Epithelial cell of alveolus of lung (primary cell): ENCODE measurements around the gene POU6F2. TPM values are rescaled to one million over a fixed set of nuclear protein-coding genes. Genes with fewer than 3 reads are reported as not detected.

Experiments
- total RNA-seq: library from RNA; depleted of rRNA; stranded (reverse); fragments of >200 nt; gene quantifications from 2 replicates; pipeline ENCODE4 v1.2.1, GENCODE V29; 2015

Gene POU6F2
- not detected in 2 replicates for total RNA-seq

GRCh38 chr7:38977685-38978084, at the start of gene POU6F2:
Gene POU6F2 (plus strand): TSS chr7:38977909. CDS start chr7:38977954, 45 bp downstream.

Other genes starting within 250 kb of the POU6F2 start
- 17.5 and 23.7 TPM in 2 replicates for gene VPS41, start 68.7 kb upstream of the POU6F2 start, total RNA-seq